Measurements from ENCODE around the gene ZNF346.

GRCh38 chr5:177049285-177049684 lies 26.8 kb downstream of the ZNF346 start:
- TF ChIP-seq CTCF (IDR thresholded peaks at IDR 0.05 in 8 of 11, conservative IDR thresholded peaks at IDR 0.05 in 3 of 11), result no peak
- no peak for TF ChIP-seq POLR2AphosphoS5 (IDR thresholded peaks at IDR 0.05)

Measured in spleen (tissue), 7 donors.